ENCODE data around the gene HPCAL1.
"Not testable (repeated sequence)": the region's sequence is repeated elsewhere in the genome, so short reads cannot be mapped to it uniquely, and the experiment has no call there.

Gene HPCAL1

GRCh38 chr2:10441948-10442347 lies 139.2 kb downstream of the HPCAL1 start:
- Histone ChIP-seq H3K4me3 (ENCODE audit: low read length) (no peak overlapping the region), H3K9me2 (replicated peaks; ENCODE audit: control insufficient read depth, low read length) (no peaks in the 10 kb centered on the region), H4K20me1 (ENCODE audit: control insufficient read depth, insufficient read depth, low read depth, low read length) (peaks cover 35% of the 10 kb centered on the region), H3K27ac (ENCODE audit: low read depth, low read length) (no peak overlapping the region), H3K27me3 (ENCODE audit: control insufficient read depth, low read length) (no peaks in the 10 kb centered on the region), H3K4me1 (ENCODE audit: control insufficient read depth, low read length) (peaks cover 15% of the 10 kb centered on the region), H3K36me3 (ENCODE audit: control insufficient read depth, low read length) (peaks cover 86% of the 10 kb centered on the region), H3K9me3 (ENCODE audit: control insufficient read depth, insufficient read depth, low read length) (no peaks in the 10 kb centered on the region), H3K4me2 (ENCODE audit: low read length) (no peak overlapping the region), H3F3A (ENCODE audit: control insufficient read depth, insufficient read depth) (peaks cover 85% of the 10 kb centered on the region), H3K79me2 (ENCODE audit: control insufficient read depth, low read length) (peaks cover 39% of the 10 kb centered on the region)
- no peak for TF ChIP-seq CTCF (IDR thresholded peaks at IDR 0.05; ENCODE audit: low read depth, low read length, poor library complexity, severe bottlenecking)

- H3K9me3 ChIP-seq (ENCODE audit: control insufficient read depth, insufficient read depth, low read length); H3K4me3 ChIP-seq (ENCODE audit: low read length); H3K27me3 ChIP-seq (ENCODE audit: control insufficient read depth, low read length); H3K9me2 ChIP-seq (replicated peaks; ENCODE audit: control insufficient read depth, low read length); H3K4me2 ChIP-seq (ENCODE audit: low read length); H3K27ac ChIP-seq (ENCODE audit: low read depth, low read length): not testable (repeated sequence)
- H3F3A ChIP-seq (ENCODE audit: control insufficient read depth, insufficient read depth), result peaks cover 88% of the 10 kb centered on the region
- peaks cover 46% of the 10 kb centered on the region for H3K79me2 ChIP-seq (ENCODE audit: control insufficient read depth, low read length)
- H3K36me3 ChIP-seq (ENCODE audit: control insufficient read depth, low read length), result peaks cover 92% of the 10 kb centered on the region
- peaks cover 41% of the 10 kb centered on the region for H4K20me1 ChIP-seq (ENCODE audit: control insufficient read depth, insufficient read depth, low read depth, low read length)
- peaks cover 15% of the 10 kb centered on the region for H3K4me1 ChIP-seq (ENCODE audit: control insufficient read depth, low read length)
Observed at GRCh38 chr2:10442469-10443126, 139.9 kb downstream of the HPCAL1 start.

GRCh38 chr2:10444463-10444862 lies 141.8 kb downstream of the HPCAL1 start:
- Histone ChIP-seq H3F3A (ENCODE audit: control insufficient read depth, insufficient read depth) (peaks cover 70% of the 10 kb centered on the region), H3K4me1 (ENCODE audit: control insufficient read depth, low read length) (peaks cover 24% of the 10 kb centered on the region), H3K27ac (ENCODE audit: low read depth, low read length) (peak overlapping the region; percentile 84), H4K20me1 (ENCODE audit: control insufficient read depth, insufficient read depth, low read depth, low read length) (peaks cover 41% of the 10 kb centered on the region), H3K9me2 (replicated peaks; ENCODE audit: control insufficient read depth, low read length) (no peaks in the 10 kb centered on the region), H3K9me3 (ENCODE audit: control insufficient read depth, insufficient read depth, low read length) (no peaks in the 10 kb centered on the region), H3K4me3 (ENCODE audit: low read length) (peak overlapping the region; percentile 92), H3K36me3 (ENCODE audit: control insufficient read depth, low read length) (peaks cover 83% of the 10 kb centered on the region), H3K27me3 (ENCODE audit: control insufficient read depth, low read length) (no peaks in the 10 kb centered on the region), H3K79me2 (ENCODE audit: control insufficient read depth, low read length) (peaks cover 58% of the 10 kb centered on the region), H3K4me2 (ENCODE audit: low read length) (peak overlapping the region; percentile 82)
- no peak for TF ChIP-seq CTCF (IDR thresholded peaks at IDR 0.05; ENCODE audit: low read depth, low read length, poor library complexity, severe bottlenecking)
- TF ChIP-seq EZH2phosphoT487 (IDR thresholded peaks at IDR 0.05; ENCODE audit: borderline replicate concordance, low read length), result no peak

- Histone ChIP-seq H3K27ac (ENCODE audit: low read depth, low read length) (peak overlapping the region; percentile 84), H3K4me1 (ENCODE audit: control insufficient read depth, low read length) (peaks cover 29% of the 10 kb centered on the region), H3K9me2 (replicated peaks; ENCODE audit: control insufficient read depth, low read length) (no peaks in the 10 kb centered on the region), H3K27me3 (ENCODE audit: control insufficient read depth, low read length) (no peaks in the 10 kb centered on the region), H3K4me2 (ENCODE audit: low read length) (peak overlapping the region; percentile 82), H3K4me3 (ENCODE audit: low read length) (peak overlapping the region; percentile 92), H3K9me3 (ENCODE audit: control insufficient read depth, insufficient read depth, low read length) (no peaks in the 10 kb centered on the region), H3K79me2 (ENCODE audit: control insufficient read depth, low read length) (peaks cover 61% of the 10 kb centered on the region), H4K20me1 (ENCODE audit: control insufficient read depth, insufficient read depth, low read depth, low read length) (peaks cover 38% of the 10 kb centered on the region), H3K36me3 (ENCODE audit: control insufficient read depth, low read length) (peaks cover 62% of the 10 kb centered on the region), H3F3A (ENCODE audit: control insufficient read depth, insufficient read depth) (peaks cover 51% of the 10 kb centered on the region)
- TF ChIP-seq CTCF (IDR thresholded peaks at IDR 0.05; ENCODE audit: low read depth, low read length, poor library complexity, severe bottlenecking) (no peak), EZH2phosphoT487 (IDR thresholded peaks at IDR 0.05; ENCODE audit: borderline replicate concordance, low read length) (no peak)
Observed at GRCh38 chr2:10446631-10447030, 143.9 kb downstream of the HPCAL1 start.
